Transverse colon (tissue), 4 donors: ENCODE measurements around the gene CNTN4. TPM values are rescaled to one million over a fixed set of nuclear protein-coding genes. Genes with fewer than 3 reads are reported as not detected.

Source experiments
- DNase-seq: peaks from one replicate; pipeline ENCODE4 v3.0.0-alpha.2; 2019
- H3K27ac ChIP-seq, 4 donors: fragments of 200-600 bp; sonication (generic); 2 replicates each; pipeline ENCODE4 v1.5.1; 2016 to 2018; ENCODE audit warnings: inconsistent platforms in 4 of 4
- H3K27me3 ChIP-seq: fragments of 200-600 bp; sonication (generic); 2 replicates; pipeline ENCODE4 v1.5.1; 2017; ENCODE audit warnings: inconsistent platforms
- H3K36me3 ChIP-seq, 4 donors: fragments of 200-600 bp; sonication (generic); 2 replicates each; pipeline ENCODE4 v1.5.1; 2017 to 2019; ENCODE audit warnings: inconsistent platforms in 4 of 4
- H3K4me1 ChIP-seq, 4 donors: fragments of 200-600 bp; sonication (generic); 2 replicates each; pipeline ENCODE4 v1.5.1; 2017 to 2020; ENCODE audit warnings: inconsistent platforms in 4 of 4
- H3K4me3 ChIP-seq, 4 donors: fragments of 200-600 bp; sonication (generic); 1 replicate in 1 of 4; 2 replicates in 3 of 4; pipeline versions ENCODE4 v1.5.1 to v1.6.1; 2017 to 2019; ENCODE audit warnings: inconsistent platforms in 4 of 4
- H3K9me3 ChIP-seq, 2 donors: fragments of 200-600 bp; sonication (generic); 2 replicates each; pipeline ENCODE4 v1.5.1; 2017 to 2019; ENCODE audit warnings: inconsistent platforms in 2 of 2
- EP300 ChIP-seq: sonication (generic); formaldehyde crosslinking; IDR thresholded peaks from one replicate; pipeline ENCODE4 v1.6.1; 2017; ENCODE audit warnings: antibody characterized with exemption, low read depth
- POLR2A ChIP-seq: fragments of 450-650 bp; IDR thresholded peaks from one replicate; pipeline ENCODE4 v1.6.1; 2016; ENCODE audit warnings: antibody characterized with exemption, mild to moderate bottlenecking, moderate library complexity
- POLR2AphosphoS5 ChIP-seq, 3 donors: sonication (generic); formaldehyde crosslinking; IDR thresholded peaks; one replicate each; pipeline ENCODE4 v1.6.1; 2016; ENCODE audit warnings: antibody characterized with exemption in 3 of 3
- WGBS, 2 donors: methylation state at CpG; one replicate each; pipeline ENCODE4 v1.1.5; 2018; ENCODE audit warnings: low coverage in 1 of 2; 5-methylcytosine and 5-hydroxymethylcytosine counted together
- in situ Hi-C, 4 donors: fragments of 200-750 bp; cut with MboI; loops; one replicate each; pipeline versions ENCODE4 v1.15.0 to v1.15.1; 2017; ENCODE audit warnings: low sequenced_read_pairs in 3 of 4, low pct_ligation_motif_present in 1 of 4, low pct_unique_long_range_greater_than_20kb in 1 of 4
- intact Hi-C: fragments of 100-400 bp; cut with DNase I; formaldehyde crosslinking; loops from one replicate; pipeline ENCODE4 v1.15.1; 2023; ENCODE audit warnings: low total_unique reads
- total RNA-seq, 4 donors: library from RNA; depleted of rRNA; stranded (reverse); fragments of >200 nt; gene quantifications; one replicate each; pipeline ENCODE4 v1.1.0, GENCODE V29; 2016
- TF ChIP-seq, protein P1 (sequence below), 5 experiments: fragments of 200-600 bp in 3 of 5; fragments of 450-650 bp in 2 of 5; sonication (generic) in 3 of 5; IDR thresholded peaks; 1 replicate in 2 of 5; 2 replicates in 3 of 5; pipeline ENCODE4 v1.5.1; 2016 to 2017; ENCODE audit warnings: antibody characterized with exemption in 5 of 5, inconsistent platforms in 3 of 5, mild to moderate bottlenecking in 2 of 5, moderate library complexity in 1 of 5

CNTN4 gene
- total RNA-seq, 4 donors from 2014 or later: 17.6 to 49.0 (median 17.8) TPM

DNA sequence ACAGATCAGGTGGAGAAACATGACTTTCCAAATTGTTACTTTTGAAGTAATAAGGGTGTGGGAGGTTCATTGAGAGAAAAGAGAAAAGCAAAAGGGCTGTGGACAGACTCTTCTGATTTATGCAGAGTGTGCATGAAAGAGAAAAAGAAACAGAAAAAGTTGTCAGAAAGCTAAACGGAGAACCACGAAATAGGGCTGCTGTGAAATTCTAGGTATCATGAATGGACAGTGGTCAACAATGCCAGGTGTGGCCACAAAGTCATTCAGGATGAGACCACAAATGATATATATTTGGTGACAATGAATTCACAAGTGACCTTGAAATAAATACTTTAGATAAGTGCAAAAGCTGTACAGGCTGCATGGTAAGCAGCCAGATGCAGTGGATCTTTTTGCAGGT, 841.4 kb downstream of the CNTN4 start:
- WGBS, 2 donors: 92 to 98% methylated on average over 2 of the region's 2 CpGs

DNA sequence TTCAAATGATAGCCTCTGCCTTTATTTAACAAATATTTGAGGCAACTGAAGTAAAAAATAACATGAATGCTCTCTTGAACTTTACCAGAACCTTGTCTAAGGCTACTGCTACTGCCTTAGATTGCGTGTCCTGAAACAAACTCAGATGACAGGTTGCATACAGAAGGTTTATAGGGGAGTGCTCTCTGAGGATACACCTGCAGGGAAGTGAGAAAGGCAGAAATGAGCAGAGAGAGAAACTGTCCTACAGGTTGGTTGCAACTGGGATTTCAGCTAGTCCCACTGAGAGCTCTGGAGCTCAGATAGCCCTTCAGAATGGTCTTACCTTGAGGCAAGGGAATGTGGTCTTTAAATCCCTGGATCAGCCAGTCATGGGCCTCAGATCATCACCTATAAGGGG, 846.0 kb downstream of the CNTN4 start:
- Histone ChIP-seq H3K27me3 (no peaks in the 10 kb centered on the region), H3K4me3 (no peak overlapping the region), H3K36me3 (no peaks in the 10 kb centered on the region), H3K4me1 (no peaks in the 10 kb centered on the region), H3K9me3 (no peaks in the 10 kb centered on the region), H3K27ac (no peak overlapping the region)
- in situ Hi-C loops (no loop called here), intact Hi-C loops (no loop called here)
- WGBS, 2 donors: 68 to 100% methylated on average over 1 of the region's 1 CpG
- DNase-seq: no peak
- TF ChIP-seq POLR2AphosphoS5 (IDR thresholded peaks at IDR 0.05) (no peak), POLR2A (no peak), EP300 (no peak)
- TF ChIP-seq, protein P1, sequence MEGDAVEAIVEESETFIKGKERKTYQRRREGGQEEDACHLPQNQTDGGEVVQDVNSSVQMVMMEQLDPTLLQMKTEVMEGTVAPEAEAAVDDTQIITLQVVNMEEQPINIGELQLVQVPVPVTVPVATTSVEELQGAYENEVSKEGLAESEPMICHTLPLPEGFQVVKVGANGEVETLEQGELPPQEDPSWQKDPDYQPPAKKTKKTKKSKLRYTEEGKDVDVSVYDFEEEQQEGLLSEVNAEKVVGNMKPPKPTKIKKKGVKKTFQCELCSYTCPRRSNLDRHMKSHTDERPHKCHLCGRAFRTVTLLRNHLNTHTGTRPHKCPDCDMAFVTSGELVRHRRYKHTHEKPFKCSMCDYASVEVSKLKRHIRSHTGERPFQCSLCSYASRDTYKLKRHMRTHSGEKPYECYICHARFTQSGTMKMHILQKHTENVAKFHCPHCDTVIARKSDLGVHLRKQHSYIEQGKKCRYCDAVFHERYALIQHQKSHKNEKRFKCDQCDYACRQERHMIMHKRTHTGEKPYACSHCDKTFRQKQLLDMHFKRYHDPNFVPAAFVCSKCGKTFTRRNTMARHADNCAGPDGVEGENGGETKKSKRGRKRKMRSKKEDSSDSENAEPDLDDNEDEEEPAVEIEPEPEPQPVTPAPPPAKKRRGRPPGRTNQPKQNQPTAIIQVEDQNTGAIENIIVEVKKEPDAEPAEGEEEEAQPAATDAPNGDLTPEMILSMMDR (IDR thresholded peaks at IDR 0.05): no peak

More for the DNA sequence above, 841.4 kb downstream of the CNTN4 start:
- in situ Hi-C loops: no loop called here
- no peaks in the 10 kb centered on the region for H3K36me3 ChIP-seq
- H3K27ac ChIP-seq: no peak overlapping the region
- TF ChIP-seq EP300 (no peak), POLR2A (no peak), POLR2AphosphoS5 (IDR thresholded peaks at IDR 0.05) (no peak)
- TF ChIP-seq, protein P1 (IDR thresholded peaks at IDR 0.05): no peak
- intact Hi-C loops: no loop called here
- no peak for DNase-seq
- no peak overlapping the region for H3K4me3 ChIP-seq
- H3K4me1 ChIP-seq: no peaks in the 10 kb centered on the region
- no peaks in the 10 kb centered on the region for H3K27me3 ChIP-seq
- no peaks in the 10 kb centered on the region for H3K9me3 ChIP-seq

DNA sequence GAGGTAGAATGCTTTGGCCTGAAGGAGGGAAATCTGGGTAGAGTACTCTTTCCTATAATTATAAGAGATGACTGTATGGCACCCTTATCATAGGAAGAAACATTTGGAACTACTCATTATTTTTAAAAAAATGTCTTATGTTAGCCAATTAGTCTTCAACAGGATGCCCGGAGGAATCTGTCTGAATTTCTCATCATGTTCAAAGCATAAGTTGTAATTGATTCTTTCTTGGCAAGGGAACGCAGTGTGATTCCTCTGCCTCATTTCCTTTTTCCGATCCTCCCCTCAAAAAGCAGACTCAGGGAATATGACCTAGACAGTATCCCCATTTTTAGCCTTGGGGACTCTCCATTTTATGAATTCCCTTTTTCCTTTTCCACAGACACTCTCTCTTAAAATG, 846.5 kb downstream of the CNTN4 start:
- DNase-seq: no peak
- no peak overlapping the region for H3K4me3 ChIP-seq
- TF ChIP-seq POLR2AphosphoS5 (IDR thresholded peaks at IDR 0.05): no peak
- no peak for TF ChIP-seq POLR2A
- TF ChIP-seq, protein P1 (IDR thresholded peaks at IDR 0.05): no peak
- TF ChIP-seq EP300: no peak
- intact Hi-C loops (no loop called here), in situ Hi-C loops (no loop called here)
- 83 to 87% methylated on average over 3 of the region's 3 CpGs for WGBS, 2 donors
- H3K36me3 ChIP-seq: no peaks in the 10 kb centered on the region
- H3K4me1 ChIP-seq: no peaks in the 10 kb centered on the region
- no peak overlapping the region for H3K27ac ChIP-seq
- no peaks in the 10 kb centered on the region for H3K27me3 ChIP-seq
- no peaks in the 10 kb centered on the region for H3K9me3 ChIP-seq

DNA sequence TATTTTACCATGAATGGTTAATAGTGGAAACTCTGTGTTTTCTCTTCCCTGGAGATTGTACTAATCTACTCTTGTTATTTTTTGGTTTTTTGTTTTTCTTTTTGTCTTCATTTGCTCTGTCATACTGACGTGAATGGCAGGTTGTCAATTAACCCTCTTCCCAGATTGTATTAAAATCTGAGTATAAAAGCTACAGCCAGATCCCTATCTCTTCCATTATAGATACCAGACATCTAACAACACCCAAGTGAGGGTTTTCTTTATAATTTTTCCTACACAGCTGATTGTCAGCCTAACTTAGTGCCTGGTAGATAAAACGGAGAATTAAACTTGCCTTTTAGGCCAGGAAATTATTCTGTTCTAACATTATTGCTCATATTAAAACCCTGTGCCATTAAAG, 848.9 kb downstream of the CNTN4 start:
- no peak overlapping the region for H3K4me3 ChIP-seq
- H3K4me1 ChIP-seq: no peaks in the 10 kb centered on the region
- H3K9me3 ChIP-seq: no peaks in the 10 kb centered on the region
- H3K27ac ChIP-seq: no peak overlapping the region
- in situ Hi-C loops (no loop called here), intact Hi-C loops (no loop called here)
- TF ChIP-seq POLR2AphosphoS5 (IDR thresholded peaks at IDR 0.05): no peak
- TF ChIP-seq, protein P1 (IDR thresholded peaks at IDR 0.05): no peak
- no peak for TF ChIP-seq POLR2A
- TF ChIP-seq EP300: no peak
- no peak for DNase-seq
- H3K36me3 ChIP-seq: no peaks in the 10 kb centered on the region
- H3K27me3 ChIP-seq: no peaks in the 10 kb centered on the region
- WGBS, 2 donors: 78 to 80% methylated on average over 2 of the region's 2 CpGs
